DND-41 (cell line): Measurements from ENCODE around the gene ABCA12.

Experiments
- ATAC-seq: fragments of 200-7000 bp; cut with Tn5 transposase; 3 replicates; pipeline ENCODE4 v1.9.1; 2021; ENCODE audit warnings: low read depth; ENCODE audit not compliant: insufficient read depth
- DNase-seq: peaks from one replicate; pipeline ENCODE4 v3.0.0-alpha.2; 2020
- H2AFZ ChIP-seq: 2 replicates; pipeline ENCODE4 v1.6.0; 2012; ENCODE audit warnings: low read depth, low read length
- H3K27ac ChIP-seq: 2 replicates; pipeline ENCODE4 v1.5.1; 2012; ENCODE audit warnings: low read length, inconsistent platforms
- H3K27me3 ChIP-seq: fragments of 200-600 bp; sonication (generic); 2 replicates; pipeline ENCODE4 v1.6.0; 2012; ENCODE audit warnings: low read length, mild to moderate bottlenecking, inconsistent platforms; ENCODE audit not compliant: insufficient read depth, poor library complexity
- H3K36me3 ChIP-seq: 2 replicates; pipeline ENCODE4 v1.5.1; 2012; ENCODE audit warnings: low read length, inconsistent platforms; ENCODE audit not compliant: insufficient read depth
- H3K4me1 ChIP-seq: 2 replicates; pipeline ENCODE4 v1.5.1; 2012; ENCODE audit warnings: mild to moderate bottlenecking, low read length; ENCODE audit not compliant: insufficient read depth
- H3K4me2 ChIP-seq: 2 replicates; pipeline ENCODE4 v1.6.0; 2012; ENCODE audit warnings: mild to moderate bottlenecking, moderate library complexity, low read length, inconsistent platforms; ENCODE audit not compliant: insufficient read depth
- H3K4me3 ChIP-seq, 2 experiments: fragments of 200-600 bp in 1 of 2; shearing (Covaris generic) in 1 of 2; 2 replicates each; pipeline ENCODE4 v1.5.1; 2012 to 2016; ENCODE audit warnings: inconsistent platforms in 2 of 2, low read length in 2 of 2, mild to moderate bottlenecking in 2 of 2, low read depth in 1 of 2, moderate library complexity in 1 of 2
- H3K79me2 ChIP-seq: 2 replicates; pipeline ENCODE4 v1.6.0; 2012; ENCODE audit warnings: low read length, inconsistent platforms; ENCODE audit not compliant: insufficient read depth
- H3K9ac ChIP-seq: 2 replicates; pipeline ENCODE4 v1.6.0; 2012; ENCODE audit warnings: low read depth, mild to moderate bottlenecking, inconsistent platforms, low read length, moderate library complexity
- H3K9me3 ChIP-seq: 2 replicates; pipeline ENCODE4 v1.5.1; 2012; ENCODE audit warnings: low read length, moderate library complexity, mild to moderate bottlenecking, inconsistent platforms; ENCODE audit not compliant: insufficient read depth, severe bottlenecking
- H4K20me1 ChIP-seq: 2 replicates; pipeline ENCODE4 v1.6.0; 2012; ENCODE audit warnings: low read length; ENCODE audit not compliant: insufficient read depth
- EZH2 ChIP-seq: IDR thresholded peaks from 3 replicates; pipeline ENCODE4 v1.6.1; 2012; ENCODE audit warnings: borderline replicate concordance, low read depth, mild to moderate bottlenecking, moderate library complexity, low read length, inconsistent platforms; ENCODE audit not compliant: severe bottlenecking
- TF ChIP-seq, protein P1 (sequence below): IDR thresholded peaks from 2 replicates; pipeline ENCODE4 v1.5.1; 2012; ENCODE audit warnings: borderline replicate concordance, low read length, moderate library complexity, mild to moderate bottlenecking; ENCODE audit not compliant: poor library complexity, severe bottlenecking; ENCODE audit errors: extremely low read depth

ABCA12 gene

DNA sequence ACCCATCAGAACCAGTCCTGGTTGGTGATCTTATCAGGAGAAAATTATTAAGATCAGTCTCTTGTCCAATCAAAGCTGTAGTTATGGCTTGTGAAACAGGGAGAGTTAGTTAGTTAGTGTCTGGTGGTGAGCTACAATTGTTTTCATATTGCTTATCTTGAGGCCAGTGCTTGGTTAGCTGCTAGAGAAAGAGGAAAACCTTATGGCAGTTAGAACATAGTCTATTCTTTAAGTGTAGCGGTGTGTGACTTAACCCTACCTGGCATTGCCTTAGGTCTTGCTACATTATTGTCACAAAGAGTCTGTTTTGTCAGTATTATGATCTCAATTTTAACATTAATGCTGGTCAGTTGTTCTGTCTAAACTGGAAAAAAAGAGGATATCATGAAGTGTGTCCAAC, 11.5 kb upstream of the ABCA12 start:
- Histone ChIP-seq H3K4me1 (no peaks in the 10 kb centered on the region), H3K79me2 (no peaks in the 10 kb centered on the region), H3K4me2 (no peak overlapping the region), H3K27ac (no peak overlapping the region), H3K9ac (no peak overlapping the region), H2AFZ (no peak overlapping the region), H3K9me3 (no peaks in the 10 kb centered on the region), H3K36me3 (no peaks in the 10 kb centered on the region), H3K4me3 (no peak overlapping the region), H3K27me3 (no peaks in the 10 kb centered on the region), H4K20me1 (no peaks in the 10 kb centered on the region)
- no peak for ATAC-seq
- TF ChIP-seq, protein P1, sequence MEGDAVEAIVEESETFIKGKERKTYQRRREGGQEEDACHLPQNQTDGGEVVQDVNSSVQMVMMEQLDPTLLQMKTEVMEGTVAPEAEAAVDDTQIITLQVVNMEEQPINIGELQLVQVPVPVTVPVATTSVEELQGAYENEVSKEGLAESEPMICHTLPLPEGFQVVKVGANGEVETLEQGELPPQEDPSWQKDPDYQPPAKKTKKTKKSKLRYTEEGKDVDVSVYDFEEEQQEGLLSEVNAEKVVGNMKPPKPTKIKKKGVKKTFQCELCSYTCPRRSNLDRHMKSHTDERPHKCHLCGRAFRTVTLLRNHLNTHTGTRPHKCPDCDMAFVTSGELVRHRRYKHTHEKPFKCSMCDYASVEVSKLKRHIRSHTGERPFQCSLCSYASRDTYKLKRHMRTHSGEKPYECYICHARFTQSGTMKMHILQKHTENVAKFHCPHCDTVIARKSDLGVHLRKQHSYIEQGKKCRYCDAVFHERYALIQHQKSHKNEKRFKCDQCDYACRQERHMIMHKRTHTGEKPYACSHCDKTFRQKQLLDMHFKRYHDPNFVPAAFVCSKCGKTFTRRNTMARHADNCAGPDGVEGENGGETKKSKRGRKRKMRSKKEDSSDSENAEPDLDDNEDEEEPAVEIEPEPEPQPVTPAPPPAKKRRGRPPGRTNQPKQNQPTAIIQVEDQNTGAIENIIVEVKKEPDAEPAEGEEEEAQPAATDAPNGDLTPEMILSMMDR = no peak
- no peak for TF ChIP-seq EZH2
- no peak for DNase-seq

GRCh38 chr2:215149486-215149885, 11.1 kb upstream of the ABCA12 start:
- ATAC-seq = no peak

DNA sequence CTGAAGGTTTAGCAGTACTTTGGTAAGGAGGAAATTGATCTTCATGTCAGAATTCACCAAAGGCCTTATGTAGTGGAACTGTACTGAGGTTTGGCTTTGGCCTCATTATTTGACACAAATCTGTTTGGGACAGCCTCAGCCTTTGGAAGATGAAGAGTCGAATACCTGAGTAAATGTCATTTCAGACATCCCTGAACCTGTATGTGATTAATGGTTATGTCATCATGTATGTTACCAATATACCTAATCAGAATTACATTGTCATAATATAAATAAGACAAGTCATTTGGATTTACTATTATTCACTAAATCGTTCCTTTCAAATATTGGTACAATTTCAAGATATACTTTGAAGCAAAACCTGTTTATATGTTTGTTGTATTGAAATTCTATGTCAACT, 10.6 kb upstream of the ABCA12 start:
- Histone ChIP-seq H3K27ac (no peak overlapping the region), H3K36me3 (no peaks in the 10 kb centered on the region), H2AFZ (no peak overlapping the region), H3K4me1 (no peaks in the 10 kb centered on the region), H3K27me3 (no peaks in the 10 kb centered on the region), H4K20me1 (no peaks in the 10 kb centered on the region), H3K4me2 (no peak overlapping the region), H3K9ac (no peak overlapping the region), H3K4me3 (no peak overlapping the region), H3K79me2 (no peaks in the 10 kb centered on the region), H3K9me3 (no peaks in the 10 kb centered on the region)
- no peak for DNase-seq
- no peak for ATAC-seq
- TF ChIP-seq EZH2 = no peak
- TF ChIP-seq, protein P1 = no peak

More at GRCh38 chr2:215149486-215149885, 11.1 kb upstream of the ABCA12 start:
- TF ChIP-seq, protein P1 = no peak
- TF ChIP-seq EZH2 = no peak
- H3K36me3 ChIP-seq = no peaks in the 10 kb centered on the region
- H3K27ac ChIP-seq = no peak overlapping the region
- no peaks in the 10 kb centered on the region for H3K27me3 ChIP-seq
- no peaks in the 10 kb centered on the region for H3K9me3 ChIP-seq
- no peaks in the 10 kb centered on the region for H4K20me1 ChIP-seq
- no peak for DNase-seq
- no peak overlapping the region for H3K4me3 ChIP-seq
- no peak overlapping the region for H3K9ac ChIP-seq
- no peak overlapping the region for H3K4me2 ChIP-seq
- H3K4me1 ChIP-seq = no peaks in the 10 kb centered on the region
- no peak overlapping the region for H2AFZ ChIP-seq
- no peaks in the 10 kb centered on the region for H3K79me2 ChIP-seq

GRCh38 chr2:215145611-215146010, 7.2 kb upstream of the ABCA12 start:
- H3K4me1 ChIP-seq = no peaks in the 10 kb centered on the region
- no peak overlapping the region for H3K4me2 ChIP-seq
- no peak overlapping the region for H3K27ac ChIP-seq
- no peaks in the 10 kb centered on the region for H3K27me3 ChIP-seq
- no peak overlapping the region for H3K4me3 ChIP-seq
- no peaks in the 10 kb centered on the region for H3K79me2 ChIP-seq
- no peak overlapping the region for H3K9ac ChIP-seq
- ATAC-seq (no peak), DNase-seq (no peak)
- H3K36me3 ChIP-seq = no peaks in the 10 kb centered on the region
- no peak for TF ChIP-seq EZH2
- TF ChIP-seq, protein P1 = no peak
- H2AFZ ChIP-seq = no peak overlapping the region
- H4K20me1 ChIP-seq = no peaks in the 10 kb centered on the region
- H3K9me3 ChIP-seq = no peaks in the 10 kb centered on the region
